ENCODE results near the gene PAK4. TPM values are rescaled to one million over a fixed set of nuclear protein-coding genes. Genes with fewer than 3 reads are reported as not detected.
"Not testable (repeated sequence)": the region's sequence is repeated elsewhere in the genome, so short reads cannot be mapped to it uniquely, and the experiment has no call there.

Gene PAK4
- 17.5 TPM for polyA plus RNA-seq (ENCODE audit: insufficient read length)

DNA sequence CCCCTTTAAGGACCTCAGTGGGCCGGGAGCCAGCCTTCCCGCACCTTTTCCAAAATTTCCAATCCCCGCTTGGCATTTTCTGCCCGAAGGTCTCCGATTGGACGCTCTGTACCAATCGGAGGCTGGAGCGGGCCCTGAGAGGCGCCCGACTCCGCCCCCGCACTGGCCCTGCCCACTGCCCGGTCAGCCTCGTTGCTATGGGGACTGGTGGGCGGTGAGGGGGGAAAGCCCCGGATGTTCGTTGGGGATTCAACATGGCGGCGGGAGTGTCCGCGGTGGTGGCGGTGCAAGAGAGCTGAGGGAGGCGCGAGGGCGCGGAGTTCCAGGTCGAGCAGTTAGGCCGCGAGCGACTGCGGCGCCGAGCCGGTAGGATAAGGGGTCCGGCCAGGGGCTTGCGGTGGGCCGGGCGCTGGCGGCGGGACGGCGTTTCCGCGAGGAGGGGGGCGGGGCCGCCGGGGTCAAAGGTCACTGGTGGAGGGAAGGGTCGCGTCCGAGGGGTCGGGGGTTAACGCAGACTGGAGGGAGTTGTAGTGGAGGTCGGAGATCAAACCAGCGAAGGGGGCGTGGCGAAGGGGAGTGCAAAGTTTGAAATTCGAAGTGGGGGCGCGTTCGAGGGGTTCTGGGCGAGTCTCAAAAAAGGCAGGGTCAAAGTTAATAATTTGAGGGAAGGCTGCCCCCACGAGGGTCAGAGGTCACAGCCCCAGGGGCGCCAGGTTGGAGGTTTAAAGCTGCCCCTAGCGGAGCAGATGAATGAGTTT, at the start of gene PAK4:
Gene PAK4 (plus strand): TSS at position 233 of the 758 bp plus-strand sequence. CDS start 43,768 bp downstream, outside the sequence.
- DNase-seq (ENCODE audit: low read depth), result peak; percentile 87

DNA sequence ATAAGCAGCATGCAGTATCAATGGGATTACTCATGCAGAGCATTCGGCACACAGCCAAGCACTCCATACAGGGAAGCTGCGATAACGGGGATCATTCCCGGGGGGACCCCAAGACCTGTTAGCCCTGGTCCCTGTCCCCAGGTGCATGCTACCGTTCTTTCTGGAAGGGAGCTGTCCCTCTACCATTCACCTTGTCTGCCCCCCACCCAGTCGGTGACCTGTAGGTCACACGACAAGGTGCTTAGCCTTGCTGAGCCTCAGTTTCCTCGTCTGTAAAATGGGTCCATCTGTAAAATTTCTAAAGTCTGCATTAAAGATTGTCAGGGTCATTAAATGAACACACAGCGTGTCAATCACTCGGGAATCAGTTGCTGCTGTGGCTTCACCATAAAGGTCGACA, 48.3 kb upstream of the PAK4 start:
- no peak for DNase-seq (ENCODE audit: low read depth)

DNA sequence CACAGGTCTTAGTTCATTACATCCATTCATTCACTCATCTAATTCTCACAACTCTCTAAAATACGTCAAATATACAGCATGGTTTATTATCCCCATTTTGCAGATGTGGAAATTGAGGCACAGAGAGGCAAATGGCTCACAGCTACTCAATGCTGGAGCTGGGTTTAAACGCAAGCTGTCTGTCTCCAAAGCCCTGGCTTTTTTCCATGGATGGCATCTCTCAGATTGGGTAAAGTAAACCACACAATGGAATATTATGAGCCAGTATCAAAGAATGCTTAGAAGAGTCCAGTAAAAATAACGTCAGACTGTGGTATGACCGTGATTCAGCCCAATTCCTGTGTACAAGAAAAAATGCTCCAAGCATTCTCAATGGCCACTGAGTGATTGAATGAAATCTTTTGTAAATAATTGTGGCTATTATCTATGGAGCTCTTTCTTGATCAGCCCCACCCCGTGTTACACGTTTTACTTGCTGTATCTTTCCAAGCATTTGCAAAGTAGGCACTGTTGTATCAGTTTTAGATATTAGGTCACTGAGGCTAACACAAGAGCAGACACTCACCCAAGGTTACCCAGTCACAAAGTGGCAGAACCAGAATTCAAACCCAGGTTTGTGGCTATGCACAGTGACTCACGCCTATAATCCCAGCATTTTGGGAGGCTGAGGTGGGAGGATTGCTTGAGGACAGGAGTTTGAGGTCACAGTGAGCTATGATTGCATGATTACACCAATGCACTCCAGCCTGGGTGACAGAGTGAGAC, 47.0 kb upstream of the PAK4 start:
- no peak for DNase-seq (ENCODE audit: low read depth)

DNA sequence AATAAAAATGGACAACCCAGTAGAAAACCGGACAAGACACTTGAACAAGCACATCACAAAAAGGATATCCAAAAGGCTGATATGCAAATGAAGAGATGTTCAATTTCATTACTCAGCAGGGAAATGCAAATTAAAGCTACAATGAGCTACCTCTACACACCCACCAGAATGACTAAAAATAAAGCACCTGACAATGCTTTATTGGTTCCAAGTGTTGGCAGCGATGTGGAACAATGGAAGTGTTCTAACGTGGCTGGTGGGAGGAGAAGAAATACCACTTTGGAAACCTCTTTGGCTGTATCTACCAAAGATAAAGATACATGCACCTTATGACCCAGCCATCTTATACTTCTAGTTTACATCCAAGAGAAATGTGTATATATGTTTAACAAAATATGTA, 45.2 kb upstream of the PAK4 start:
- no peak for DNase-seq (ENCODE audit: low read depth)

DNA sequence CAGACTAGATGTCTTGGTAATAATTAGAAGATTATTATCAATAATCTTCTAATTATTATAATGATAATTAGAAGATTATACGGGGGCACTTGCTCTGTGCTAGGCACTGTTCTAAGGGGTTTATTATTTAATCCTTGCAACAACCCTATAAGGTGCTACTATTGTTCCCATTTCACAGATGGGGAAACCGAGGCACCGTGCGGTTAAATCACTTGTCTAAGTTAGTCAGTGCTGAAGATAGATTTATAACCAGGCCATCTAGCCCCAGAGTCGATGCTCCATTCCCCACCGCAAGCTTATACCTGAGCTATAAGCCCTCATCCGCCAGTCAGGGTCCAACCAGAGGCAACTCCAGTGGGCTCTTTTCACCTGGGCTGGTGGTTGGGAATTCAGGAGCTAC, 43.4 kb upstream of the PAK4 start:
- no peak for DNase-seq (ENCODE audit: low read depth)

DNA sequence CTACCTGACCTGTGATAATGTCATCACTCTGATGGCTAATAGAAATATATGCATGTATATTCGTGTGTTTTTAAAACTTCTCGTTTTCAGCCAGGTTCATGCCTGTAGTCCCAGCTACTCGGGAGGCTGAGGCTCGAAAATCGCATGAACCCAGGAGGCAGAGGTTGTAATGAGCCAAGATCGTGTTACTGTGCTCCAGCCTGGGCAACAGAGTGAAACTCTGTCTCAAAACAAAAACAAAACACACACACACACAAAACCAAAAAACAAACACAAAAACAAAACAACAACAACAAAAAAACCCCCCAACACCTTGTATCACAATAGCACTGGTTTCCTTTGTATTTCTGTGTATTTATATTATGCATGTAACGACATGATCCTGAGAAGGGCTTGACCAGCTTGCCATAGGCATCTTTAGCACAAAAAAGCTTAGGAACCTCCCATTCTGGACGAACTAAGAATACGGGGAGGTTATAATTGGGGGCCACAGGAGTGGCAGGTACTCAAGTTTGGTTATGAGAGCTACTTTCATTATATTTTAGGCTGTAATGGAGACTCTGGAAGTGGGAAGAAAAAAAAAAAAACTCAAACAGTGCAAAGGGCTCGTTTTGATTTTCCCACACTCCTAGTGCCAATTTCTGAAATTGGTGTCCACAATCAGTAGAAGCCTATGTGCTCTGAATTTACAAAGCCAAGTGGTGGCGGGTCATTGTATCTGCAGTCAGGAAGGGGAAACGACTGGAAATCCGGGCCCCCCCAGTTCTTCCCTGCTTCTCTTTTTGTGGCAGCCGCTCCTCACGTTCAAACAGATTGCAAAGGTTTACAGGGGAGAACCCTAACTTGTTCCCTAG, 42.6 kb upstream of the PAK4 start:
- no peak for DNase-seq (ENCODE audit: low read depth)

DNA sequence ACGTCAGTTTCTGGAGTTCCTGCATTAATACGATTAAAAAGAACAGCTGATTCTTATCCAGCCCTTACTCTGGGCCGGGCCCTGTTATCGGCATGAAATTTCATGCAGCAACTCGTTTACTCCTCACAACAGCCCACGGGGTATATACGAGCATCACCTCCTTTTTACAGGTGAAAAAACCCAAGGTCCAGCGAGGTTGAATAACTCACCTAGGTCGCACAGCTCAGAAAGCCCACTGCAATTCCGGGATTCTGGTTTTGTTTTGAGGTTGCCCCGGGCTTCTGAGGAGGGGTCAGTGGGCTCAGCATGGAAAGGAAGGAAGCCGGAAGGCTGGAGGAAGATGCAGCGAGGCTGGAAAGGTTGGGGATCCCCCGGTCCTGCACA, 42.0 kb upstream of the PAK4 start:
- no peak for DNase-seq (ENCODE audit: low read depth)

DNA sequence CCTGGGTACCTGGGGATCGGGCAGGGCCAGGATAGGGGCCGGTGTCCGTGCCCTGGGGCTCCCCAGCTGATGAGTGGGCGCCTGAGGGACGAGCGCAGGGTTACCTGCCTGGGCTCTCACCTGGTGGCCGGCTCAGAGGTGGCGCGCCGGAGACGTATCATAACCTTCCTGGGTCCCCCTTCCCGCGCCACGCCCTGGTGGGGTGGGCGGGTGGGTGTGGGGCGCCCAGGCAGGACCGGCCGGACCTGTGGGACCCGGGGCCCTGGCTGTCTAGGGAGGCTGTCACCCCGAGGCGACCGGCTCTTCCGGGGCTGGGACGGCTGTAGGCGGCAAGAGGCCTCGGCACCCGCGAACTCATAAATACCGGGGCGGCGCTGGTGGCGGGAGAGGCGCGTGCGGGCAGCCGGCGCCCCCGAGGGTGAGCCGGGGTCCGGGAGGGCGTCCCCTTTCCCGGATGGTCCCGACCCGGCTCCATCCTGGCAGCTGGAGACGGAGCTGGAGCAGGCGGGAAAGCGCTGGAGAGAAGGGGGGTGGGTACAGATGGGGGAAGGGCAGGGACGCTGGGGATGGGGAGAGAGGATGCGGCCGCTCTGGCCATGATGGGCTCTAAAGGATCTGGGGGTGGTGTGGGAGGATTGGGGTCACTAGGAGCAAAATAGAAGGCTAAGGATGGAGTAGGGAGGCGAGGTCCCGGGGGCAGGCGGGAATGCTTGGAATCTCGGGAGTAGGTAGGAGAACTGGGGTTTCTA, 41.4 kb upstream of the PAK4 start, which contains the start of gene ACP7:
Gene ACP7 (plus strand): TSS at position 386 of the 749 bp plus-strand sequence. CDS start 902 bp downstream, outside the sequence.
- DNase-seq (ENCODE audit: low read depth), result no peak

DNA sequence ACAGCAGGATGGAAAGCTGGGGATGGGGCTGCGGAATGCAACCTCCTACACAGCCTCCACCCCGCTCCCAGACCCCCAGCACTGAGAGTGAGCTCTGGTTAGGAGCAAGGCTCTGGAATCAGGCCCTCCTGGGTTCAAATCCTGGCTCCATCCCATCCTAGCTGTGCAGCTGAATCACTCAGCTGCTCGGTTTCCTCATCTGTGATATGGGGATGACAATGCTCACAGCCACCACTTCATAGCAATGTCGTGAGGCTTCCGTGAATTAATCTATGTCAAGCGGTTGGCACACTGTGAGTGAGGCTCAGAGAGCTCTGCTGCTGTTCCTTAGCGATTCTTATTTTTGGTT, 40.9 kb upstream of the PAK4 start:
- DNase-seq (ENCODE audit: low read depth), result no peak

DNA sequence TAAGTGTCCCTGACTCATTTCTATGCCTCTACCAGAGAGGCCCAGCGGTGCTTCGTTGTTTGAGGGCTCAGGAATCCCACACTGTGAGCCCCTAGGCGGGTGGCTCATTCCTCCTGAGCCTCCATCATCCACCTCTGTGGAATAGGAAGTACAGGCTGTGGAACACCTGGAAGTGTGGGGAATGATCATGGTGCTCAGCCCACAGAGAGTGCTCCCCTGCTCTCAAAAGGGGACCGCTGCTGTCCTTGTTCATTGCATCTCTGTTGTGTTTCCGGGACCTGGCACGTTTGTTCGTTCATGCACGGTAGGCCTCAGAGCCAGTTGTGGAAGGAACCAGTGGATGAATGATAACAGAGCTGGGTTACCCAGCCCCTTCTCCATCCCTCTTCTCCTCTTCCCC, 40.2 kb upstream of the PAK4 start:
- no peak for DNase-seq (ENCODE audit: low read depth)

DNA sequence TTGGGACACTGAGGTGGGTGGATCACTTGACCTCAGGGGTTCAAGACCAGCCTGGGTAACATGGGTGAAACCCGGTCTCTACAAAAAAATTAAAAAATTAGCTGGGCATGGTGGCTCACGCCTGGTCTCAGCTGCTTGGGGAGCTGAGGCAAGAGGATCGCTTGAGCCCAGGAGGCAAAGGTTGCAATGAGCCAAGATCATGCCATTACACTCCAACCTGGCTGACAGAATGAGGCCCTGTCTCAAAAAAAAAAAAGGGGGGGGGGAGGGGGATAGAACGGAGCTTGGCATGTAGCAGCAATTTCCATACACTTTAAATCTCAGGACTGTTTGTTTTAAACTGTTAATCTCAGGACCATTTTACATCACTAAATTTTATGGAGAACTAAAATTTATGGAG, 39.2 kb upstream of the PAK4 start:
- no peak for DNase-seq (ENCODE audit: low read depth)

DNA sequence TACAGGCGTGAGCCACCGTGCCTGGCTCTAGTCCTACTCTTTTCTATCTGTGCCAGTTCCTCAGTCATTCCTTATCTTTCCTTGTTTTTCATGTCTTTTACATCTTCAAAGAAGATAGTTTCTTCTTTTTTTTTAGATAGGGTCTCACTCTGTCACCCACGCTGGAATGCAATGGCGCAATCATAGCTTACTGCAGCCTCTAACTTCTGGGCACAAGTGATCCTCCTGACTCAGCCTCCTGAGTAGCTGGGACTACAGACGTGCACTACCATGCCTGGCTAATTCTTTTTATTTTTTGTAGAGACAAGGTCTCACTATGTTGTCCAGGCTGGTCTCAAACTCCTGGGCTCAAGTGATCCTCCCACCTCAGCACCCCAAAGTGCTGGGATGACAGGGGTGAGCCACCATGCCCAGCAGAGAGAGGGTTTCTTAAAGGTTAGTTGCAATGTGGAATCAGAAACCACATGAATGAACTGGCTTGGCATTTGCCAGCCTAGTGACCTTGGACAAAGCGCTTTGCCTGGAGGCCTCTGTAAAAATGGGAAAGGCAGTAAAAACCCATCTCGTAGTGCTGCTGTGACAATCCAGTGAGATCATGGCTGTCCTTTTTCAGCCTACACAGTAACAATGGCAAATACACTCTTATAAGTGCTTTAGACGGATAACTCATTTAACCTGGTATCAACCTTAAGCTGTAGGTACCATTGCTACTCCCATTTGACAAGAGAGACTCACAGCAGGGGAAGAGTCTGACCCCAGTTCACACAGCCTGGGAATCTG, 37.5 kb upstream of the PAK4 start:
- DNase-seq (ENCODE audit: low read depth), result no peak

DNA sequence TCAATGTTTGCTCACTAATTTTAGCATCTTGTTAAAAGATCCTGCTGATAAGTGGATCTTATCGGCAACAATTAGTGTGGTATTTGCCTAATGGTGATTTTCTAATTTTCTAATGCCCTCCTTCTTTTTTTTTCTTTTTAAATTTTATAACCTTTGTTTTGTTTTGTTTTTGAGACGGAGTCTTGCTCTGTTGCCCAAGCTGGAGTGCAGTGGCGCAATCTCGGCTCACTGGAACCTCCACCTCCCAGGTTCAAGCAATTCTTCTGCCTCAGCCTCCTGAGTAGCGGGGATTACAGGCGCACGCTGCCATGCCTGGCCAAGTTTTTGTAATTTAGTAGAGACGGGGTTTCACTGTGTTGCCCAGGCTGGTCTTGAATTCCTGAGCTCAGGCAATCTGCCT, 35.6 kb upstream of the PAK4 start:
- not testable (repeated sequence) for DNase-seq (ENCODE audit: low read depth)

DNA sequence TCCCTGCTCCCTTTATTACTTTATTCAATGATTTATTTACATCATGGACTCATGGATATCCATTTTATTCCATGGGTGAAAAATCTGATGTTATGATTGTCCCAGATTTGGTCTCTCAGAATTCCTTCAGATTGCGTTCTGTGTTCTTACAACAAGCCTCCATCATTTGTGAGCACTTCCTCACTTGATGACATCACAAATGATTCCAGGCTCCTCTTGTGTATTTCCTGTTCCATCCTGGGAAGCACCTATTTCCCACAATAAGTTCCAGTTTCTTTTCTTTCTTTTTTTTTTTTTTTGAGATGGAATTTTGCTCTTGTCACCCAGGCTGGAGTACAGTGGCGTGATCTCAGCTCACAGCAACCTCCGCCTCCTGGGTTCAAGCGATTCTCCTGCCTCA, 34.7 kb upstream of the PAK4 start:
- no peak for DNase-seq (ENCODE audit: low read depth)

DNA sequence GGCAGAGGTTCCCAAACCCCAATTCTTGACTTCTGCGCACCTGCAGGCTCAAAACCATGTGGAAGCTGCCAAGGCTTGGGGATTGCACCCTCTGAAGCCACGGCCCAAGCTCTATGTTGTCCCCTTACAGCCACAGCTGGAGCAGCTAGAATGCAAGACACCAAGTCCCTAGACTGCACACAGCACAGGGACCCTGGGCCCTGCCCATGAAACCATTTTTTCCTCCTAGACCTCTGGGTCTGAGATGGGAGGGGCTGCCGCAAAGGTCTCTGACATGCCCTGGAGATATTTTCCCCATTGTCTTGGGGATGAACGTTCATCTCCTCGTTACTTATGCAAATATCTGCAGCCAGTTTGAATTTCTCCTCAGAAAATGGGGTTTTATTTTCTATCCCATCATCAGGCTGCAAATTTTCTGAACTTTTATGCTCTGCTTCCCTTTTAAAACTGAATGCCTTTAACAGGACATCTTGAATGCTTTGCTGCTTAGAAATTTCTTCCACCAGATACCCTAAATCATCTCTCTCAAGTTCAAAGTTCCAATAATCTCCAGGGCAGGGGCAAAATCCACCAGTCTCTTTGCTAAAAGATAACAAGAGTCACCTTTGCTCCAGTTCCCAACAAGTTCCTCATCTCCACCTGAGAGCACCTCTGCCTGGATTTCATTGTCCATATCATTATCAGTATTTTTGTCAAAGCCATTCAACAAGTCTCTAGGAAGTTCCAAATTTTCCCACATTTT, 29.6 kb upstream of the PAK4 start:
- not testable (repeated sequence) for DNase-seq (ENCODE audit: low read depth)

DNA sequence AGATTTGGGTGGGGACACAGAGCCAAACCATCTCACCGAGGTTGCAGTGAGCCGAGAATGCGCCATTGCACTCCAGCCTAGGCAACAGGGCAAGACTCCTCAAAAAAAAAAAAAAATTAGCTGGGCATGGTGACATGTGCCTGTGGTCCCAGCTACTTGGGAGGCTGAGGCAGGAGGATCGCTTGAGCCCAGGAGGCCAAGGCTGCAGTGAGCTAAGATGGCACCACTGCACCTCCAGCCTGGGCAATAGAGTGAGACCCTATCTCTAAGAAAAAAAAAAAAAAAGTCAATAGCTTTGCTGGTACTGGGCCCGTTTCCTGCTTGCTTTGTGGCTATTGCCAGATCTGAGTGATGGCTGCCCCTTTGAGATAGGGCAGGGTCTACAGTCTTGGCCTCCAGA, 28.3 kb upstream of the PAK4 start:
- DNase-seq (ENCODE audit: low read depth), result no peak

DNA sequence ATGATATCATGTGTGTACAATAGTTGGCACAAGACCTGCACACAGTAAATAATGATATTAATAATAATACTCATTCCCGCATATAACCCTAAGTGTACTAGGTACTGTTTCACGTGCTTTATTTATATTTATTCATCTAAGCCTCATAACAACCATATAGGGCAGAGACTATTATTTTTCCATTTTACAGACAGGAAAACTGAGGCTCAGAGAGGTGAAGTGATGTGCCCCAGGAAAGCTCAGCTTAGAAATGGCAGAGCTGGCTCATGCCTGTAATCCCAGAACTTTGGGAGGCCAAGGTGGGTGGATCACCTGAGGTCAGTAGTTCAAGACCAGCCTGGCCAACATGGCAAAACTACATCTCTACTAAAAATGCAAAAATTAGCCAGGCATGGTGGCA, 27.9 kb upstream of the PAK4 start:
- DNase-seq (ENCODE audit: low read depth), result no peak

DNA sequence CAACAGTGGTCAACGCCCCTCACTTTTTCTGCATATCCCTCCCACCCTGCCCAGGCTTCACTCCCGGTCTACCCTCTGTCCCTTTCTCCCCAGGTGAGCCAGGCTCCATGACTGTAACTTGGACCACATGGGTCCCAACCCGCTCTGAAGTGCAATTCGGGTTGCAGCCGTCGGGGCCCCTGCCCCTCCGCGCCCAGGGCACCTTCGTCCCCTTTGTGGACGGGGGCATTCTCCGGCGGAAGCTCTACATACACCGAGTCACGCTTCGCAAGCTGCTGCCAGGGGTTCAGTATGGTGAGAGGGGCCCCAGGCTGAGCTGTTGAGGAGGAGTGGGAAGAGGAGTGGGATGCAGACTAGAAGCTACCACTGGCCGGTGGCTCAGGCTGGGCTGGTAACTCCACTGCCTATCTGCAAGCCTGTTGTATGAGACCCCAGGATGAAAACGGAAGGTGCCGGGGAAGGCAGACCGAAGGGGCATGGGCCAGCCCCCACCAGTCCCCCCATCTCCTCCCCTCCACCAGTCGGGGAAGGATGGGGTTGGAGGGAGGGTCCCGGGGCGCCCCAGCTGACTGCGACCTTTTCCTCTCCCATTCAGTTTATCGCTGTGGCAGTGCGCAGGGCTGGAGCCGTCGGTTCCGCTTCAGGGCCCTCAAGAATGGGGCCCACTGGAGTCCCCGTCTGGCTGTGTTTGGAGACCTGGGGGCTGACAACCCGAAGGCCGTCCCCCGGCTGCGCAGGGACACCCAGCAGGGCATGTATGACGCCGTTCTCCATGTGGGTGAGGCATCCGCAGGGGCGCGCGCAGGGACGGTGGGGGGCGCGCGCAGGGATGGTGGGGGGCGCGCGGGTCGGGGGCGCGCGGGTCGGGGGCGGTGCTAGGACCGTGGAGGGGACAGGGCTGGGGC, 27.0 kb upstream of the PAK4 start:
- DNase-seq (ENCODE audit: low read depth), result no peak

DNA sequence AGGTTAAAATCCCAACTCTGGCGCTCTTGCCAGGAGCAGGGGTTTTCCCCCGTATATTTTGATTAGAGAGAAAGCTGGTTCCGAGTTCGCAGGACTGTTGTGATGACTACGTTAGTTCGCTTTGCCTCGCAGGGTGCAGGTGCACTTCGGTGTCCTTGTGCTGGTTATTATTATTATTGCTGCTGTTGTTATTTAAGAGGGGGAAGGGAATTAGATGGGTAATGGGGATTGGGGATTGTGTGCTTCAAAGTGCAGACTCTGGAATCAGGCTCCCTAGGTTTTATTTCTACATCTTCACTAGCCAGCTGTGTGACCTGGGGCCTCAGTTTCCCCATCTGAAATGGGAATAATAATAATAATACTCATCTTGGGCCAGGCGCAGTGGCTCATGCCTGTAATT, 26.2 kb upstream of the PAK4 start:
- no peak for DNase-seq (ENCODE audit: low read depth)

Data from forelimb muscle (tissue), 1 donor.